ENCODE results near the gene TRAK2. TPM values are rescaled to one million over a fixed set of nuclear protein-coding genes. Genes with fewer than 3 reads are reported as not detected.

TRAK2 gene
- total and polyA plus RNA-seq, 5 donors, result 37.6 to 141 (median 128) TPM

- Histone ChIP-seq H3K4me3 (ENCODE audit: low read length) (no peak overlapping the region), H3K27ac (ENCODE audit: low read length) (no peak overlapping the region), H3K27me3 (ENCODE audit: control insufficient read depth, insufficient read depth) (no peaks in the 10 kb centered on the region), H3K9me3 (ENCODE audit: control insufficient read depth, low read length) (no peaks in the 10 kb centered on the region), H3K4me1 (ENCODE audit: control insufficient read depth, insufficient read depth, low read length) (no peaks in the 10 kb centered on the region)
- DNase-seq, result no peak
- no peak for ATAC-seq
- intact Hi-C loops (cut with DNase I), result no loop called here
- 91% methylated on average over 7 of the region's 7 CpGs for WGBS
Observed at GRCh38 chr2:201358684-201359083, 92.6 kb downstream of the TRAK2 start.

GRCh38 chr2:201357221-201357620 lies 94.0 kb downstream of the TRAK2 start, which contains the start of gene FLACC1:
FLACC1 (minus strand) TSS chr2:201357345; CDS start chr2:201351404, 5,941 bp downstream.
- Histone ChIP-seq H3K4me3 (ENCODE audit: low read length) (peak within 1 kb of the TSS; percentile 27), H3K9me3 (ENCODE audit: control insufficient read depth, low read length) (no peaks in the 10 kb centered on the region), H3K4me1 (ENCODE audit: control insufficient read depth, insufficient read depth, low read length) (no peaks in the 10 kb centered on the region), H3K27ac (ENCODE audit: low read length) (peak within 1 kb of the TSS; percentile 56), H3K27me3 (ENCODE audit: control insufficient read depth, insufficient read depth) (no peaks in the 10 kb centered on the region)
- peak; percentile 93 to 94 for ATAC-seq
- intact Hi-C loops (cut with DNase I), result no loop called here
- peak in 2 of 3 donors; percentile 42 to 62 for DNase-seq
- WGBS, result 33% methylated on average over 1 of the region's 1 CpG

GRCh38 chr2:201353116-201353515 lies 98.1 kb downstream of the TRAK2 start:
- no peak for ATAC-seq
- intact Hi-C loops (cut with DNase I), result no loop called here

GRCh38 chr2:201350879-201351278 lies 100.4 kb downstream of the TRAK2 start:
- Histone ChIP-seq H3K9me3 (ENCODE audit: control insufficient read depth, low read length) (no peaks in the 10 kb centered on the region), H3K4me1 (ENCODE audit: control insufficient read depth, insufficient read depth, low read length) (no peaks in the 10 kb centered on the region), H3K27ac (ENCODE audit: low read length) (no peak overlapping the region), H3K27me3 (ENCODE audit: control insufficient read depth, insufficient read depth) (no peaks in the 10 kb centered on the region), H3K4me3 (ENCODE audit: low read length) (no peak overlapping the region)
- ATAC-seq (no peak), DNase-seq (peak in 1 of 3 donors; percentile 21)
- 93% methylated on average over 4 of the region's 4 CpGs for WGBS
- intact Hi-C loops (cut with DNase I), result no loop called here

More at GRCh38 chr2:201353116-201353515, 98.1 kb downstream of the TRAK2 start:
- Histone ChIP-seq H3K4me1 (ENCODE audit: control insufficient read depth, insufficient read depth, low read length) (no peaks in the 10 kb centered on the region), H3K4me3 (ENCODE audit: low read length) (no peak overlapping the region), H3K9me3 (ENCODE audit: control insufficient read depth, low read length) (no peaks in the 10 kb centered on the region), H3K27me3 (ENCODE audit: control insufficient read depth, insufficient read depth) (no peaks in the 10 kb centered on the region), H3K27ac (ENCODE audit: low read length) (no peak overlapping the region)
- DNase-seq, result no peak
- 64% methylated on average over 1 of the region's 1 CpG for WGBS

GRCh38 chr2:201349601-201350000 lies 101.7 kb downstream of the TRAK2 start:
- Histone ChIP-seq H3K27ac (ENCODE audit: low read length) (no peak overlapping the region), H3K9me3 (ENCODE audit: control insufficient read depth, low read length) (no peaks in the 10 kb centered on the region), H3K27me3 (ENCODE audit: control insufficient read depth, insufficient read depth) (no peaks in the 10 kb centered on the region), H3K4me1 (ENCODE audit: control insufficient read depth, insufficient read depth, low read length) (no peaks in the 10 kb centered on the region), H3K4me3 (ENCODE audit: low read length) (no peak overlapping the region)
- WGBS, result 76% methylated on average over 4 of the region's 4 CpGs
- no peak for ATAC-seq
- no peak for DNase-seq
- intact Hi-C loops (cut with DNase I), result no loop called here

- DNase-seq, result no peak
Observed at GRCh38 chr2:201348758-201349157, 102.5 kb downstream of the TRAK2 start.

GRCh38 chr2:201347138-201347537 lies 104.1 kb downstream of the TRAK2 start:
- Histone ChIP-seq H3K9me3 (ENCODE audit: control insufficient read depth, low read length) (no peaks in the 10 kb centered on the region), H3K4me1 (ENCODE audit: control insufficient read depth, insufficient read depth, low read length) (no peaks in the 10 kb centered on the region), H3K4me3 (ENCODE audit: low read length) (no peak overlapping the region), H3K27me3 (ENCODE audit: control insufficient read depth, insufficient read depth) (no peaks in the 10 kb centered on the region), H3K27ac (ENCODE audit: low read length) (no peak overlapping the region)
- 73% methylated on average over 4 of the region's 4 CpGs for WGBS
- intact Hi-C loops (cut with DNase I), result no loop called here
- DNase-seq (peak in 1 of 3 donors; percentile 20), ATAC-seq (no peak)

More at GRCh38 chr2:201348758-201349157, 102.5 kb downstream of the TRAK2 start:
- no peaks in the 10 kb centered on the region for H3K27me3 ChIP-seq (ENCODE audit: control insufficient read depth, insufficient read depth)
- H3K4me3 ChIP-seq (ENCODE audit: low read length), result no peak overlapping the region
- no peaks in the 10 kb centered on the region for H3K4me1 ChIP-seq (ENCODE audit: control insufficient read depth, insufficient read depth, low read length)
- intact Hi-C loops (cut with DNase I), result no loop called here
- no peaks in the 10 kb centered on the region for H3K9me3 ChIP-seq (ENCODE audit: control insufficient read depth, low read length)
- ATAC-seq, result no peak
- no peak overlapping the region for H3K27ac ChIP-seq (ENCODE audit: low read length)
- WGBS, result 95% methylated on average over 1 of the region's 1 CpG

GRCh38 chr2:201345625-201346213 lies 105.5 kb downstream of the TRAK2 start:
- Histone ChIP-seq H3K27me3 (ENCODE audit: control insufficient read depth, insufficient read depth) (no peaks in the 10 kb centered on the region), H3K4me1 (ENCODE audit: control insufficient read depth, insufficient read depth, low read length) (no peaks in the 10 kb centered on the region), H3K9me3 (ENCODE audit: control insufficient read depth, low read length) (no peaks in the 10 kb centered on the region), H3K4me3 (ENCODE audit: low read length) (no peak overlapping the region), H3K27ac (ENCODE audit: low read length) (no peak overlapping the region)
- no peak for ATAC-seq
- 75% methylated on average over 7 of the region's 7 CpGs for WGBS
- intact Hi-C loops (cut with DNase I), result no loop called here
- DNase-seq, result peak in 1 of 3 donors; percentile 20

- no peaks in the 10 kb centered on the region for H3K27me3 ChIP-seq (ENCODE audit: control insufficient read depth, insufficient read depth)
- H3K4me1 ChIP-seq (ENCODE audit: control insufficient read depth, insufficient read depth, low read length), result no peaks in the 10 kb centered on the region
- no peaks in the 10 kb centered on the region for H3K9me3 ChIP-seq (ENCODE audit: control insufficient read depth, low read length)
- intact Hi-C loops (cut with DNase I), result no loop called here
- H3K27ac ChIP-seq (ENCODE audit: low read length), result no peak overlapping the region
- H3K4me3 ChIP-seq (ENCODE audit: low read length), result no peak overlapping the region
- DNase-seq (no peak), ATAC-seq (no peak)
- 54% methylated on average over 1 of the region's 1 CpG for WGBS
Observed at GRCh38 chr2:201344663-201345366, 106.4 kb downstream of the TRAK2 start.

GRCh38 chr2:201343559-201343958 lies 107.7 kb downstream of the TRAK2 start:
- Histone ChIP-seq H3K9me3 (ENCODE audit: control insufficient read depth, low read length) (no peaks in the 10 kb centered on the region), H3K27me3 (ENCODE audit: control insufficient read depth, insufficient read depth) (no peaks in the 10 kb centered on the region), H3K4me1 (ENCODE audit: control insufficient read depth, insufficient read depth, low read length) (no peaks in the 10 kb centered on the region), H3K4me3 (ENCODE audit: low read length) (no peak overlapping the region), H3K27ac (ENCODE audit: low read length) (no peak overlapping the region)
- ATAC-seq (no peak), DNase-seq (no peak)
- intact Hi-C loops (cut with DNase I), result no loop called here
- 92% methylated on average over 2 of the region's 2 CpGs for WGBS

- no peaks in the 10 kb centered on the region for H3K27me3 ChIP-seq (ENCODE audit: control insufficient read depth, insufficient read depth)
- no peak overlapping the region for H3K27ac ChIP-seq (ENCODE audit: low read length)
- peak in 1 of 2 donors; percentile 53 for ATAC-seq
- no peaks in the 10 kb centered on the region for H3K9me3 ChIP-seq (ENCODE audit: control insufficient read depth, low read length)
- 58% methylated on average over 2 of the region's 2 CpGs for WGBS
- DNase-seq, result no peak
- no peaks in the 10 kb centered on the region for H3K4me1 ChIP-seq (ENCODE audit: control insufficient read depth, insufficient read depth, low read length)
- intact Hi-C loops (cut with DNase I), result no loop called here
- H3K4me3 ChIP-seq (ENCODE audit: low read length), result no peak overlapping the region
Observed at GRCh38 chr2:201342923-201343322, 108.3 kb downstream of the TRAK2 start.

Measured in right cardiac atrium (tissue), 5 donors.